ENCODE data around the gene ZNF524. TPM values are rescaled to one million over a fixed set of nuclear protein-coding genes. Genes with fewer than 3 reads are reported as not detected.
A peak's percentile ranks its signal among the peaks of the same experiment; 100 is the strongest.

ZNF524 gene
- total RNA-seq, 1 donor from 2014 or later: 9.3 TPM

DNA sequence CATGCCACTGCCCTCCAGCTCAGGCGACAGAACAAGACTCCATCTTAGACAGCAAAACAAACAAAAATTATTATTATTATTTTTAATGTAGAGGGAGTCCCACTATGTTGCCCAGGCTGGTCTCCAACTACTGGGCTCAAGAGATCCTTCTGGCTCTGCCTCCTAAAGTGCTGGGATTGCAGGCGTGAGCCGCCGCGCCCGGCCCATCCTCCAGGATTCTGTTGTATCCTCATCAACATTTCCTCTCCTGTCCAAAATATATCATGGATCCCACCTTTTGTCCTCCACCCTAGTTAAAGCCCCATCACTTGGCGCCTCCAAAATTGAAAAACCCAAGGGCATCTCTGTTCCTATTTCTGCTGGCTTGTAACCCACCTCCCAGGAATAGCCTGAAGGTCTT is 23.0 kb downstream of the ZNF524 start:
- Mint-ChIP-seq H3K4me3 (ENCODE audit: unreplicated experiment) (peak overlapping the region; percentile 89), H3K9me3 (ENCODE audit: unreplicated experiment) (no peaks in the 10 kb centered on the region), H3K36me3 (ENCODE audit: low read depth, unreplicated experiment) (peaks cover 7% of the 10 kb centered on the region), H3K4me1 (ENCODE audit: unreplicated experiment) (peaks cover 16% of the 10 kb centered on the region), H3K27ac (ENCODE audit: unreplicated experiment) (peak overlapping the region; percentile 74), H3K27me3 (ENCODE audit: unreplicated experiment) (peaks cover 7% of the 10 kb centered on the region)
- TF ChIP-seq, protein P1, sequence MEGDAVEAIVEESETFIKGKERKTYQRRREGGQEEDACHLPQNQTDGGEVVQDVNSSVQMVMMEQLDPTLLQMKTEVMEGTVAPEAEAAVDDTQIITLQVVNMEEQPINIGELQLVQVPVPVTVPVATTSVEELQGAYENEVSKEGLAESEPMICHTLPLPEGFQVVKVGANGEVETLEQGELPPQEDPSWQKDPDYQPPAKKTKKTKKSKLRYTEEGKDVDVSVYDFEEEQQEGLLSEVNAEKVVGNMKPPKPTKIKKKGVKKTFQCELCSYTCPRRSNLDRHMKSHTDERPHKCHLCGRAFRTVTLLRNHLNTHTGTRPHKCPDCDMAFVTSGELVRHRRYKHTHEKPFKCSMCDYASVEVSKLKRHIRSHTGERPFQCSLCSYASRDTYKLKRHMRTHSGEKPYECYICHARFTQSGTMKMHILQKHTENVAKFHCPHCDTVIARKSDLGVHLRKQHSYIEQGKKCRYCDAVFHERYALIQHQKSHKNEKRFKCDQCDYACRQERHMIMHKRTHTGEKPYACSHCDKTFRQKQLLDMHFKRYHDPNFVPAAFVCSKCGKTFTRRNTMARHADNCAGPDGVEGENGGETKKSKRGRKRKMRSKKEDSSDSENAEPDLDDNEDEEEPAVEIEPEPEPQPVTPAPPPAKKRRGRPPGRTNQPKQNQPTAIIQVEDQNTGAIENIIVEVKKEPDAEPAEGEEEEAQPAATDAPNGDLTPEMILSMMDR (IDR thresholded peaks at IDR 0.05; ENCODE audit: unreplicated experiment): no peak
- DNase-seq (ENCODE audit: low spot score): no peak

DNA sequence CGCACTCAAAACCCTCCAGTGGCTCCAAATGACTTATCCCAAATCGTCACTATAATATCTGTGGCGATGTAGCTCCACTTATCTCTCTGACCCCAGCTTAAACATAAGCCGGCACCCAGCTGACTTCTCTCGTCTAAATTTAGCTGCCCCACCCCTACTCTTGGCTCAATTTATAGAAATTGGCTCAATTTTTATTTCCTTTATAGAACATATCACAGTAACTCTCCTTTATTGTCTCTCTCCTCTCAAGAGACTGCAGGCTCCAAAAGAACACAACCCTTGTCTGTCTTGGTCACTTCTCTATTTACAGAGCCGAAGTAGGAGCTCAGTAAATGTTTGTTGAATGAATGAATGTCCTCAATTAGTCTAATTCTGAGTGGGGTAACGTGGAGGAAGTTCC is 23.5 kb downstream of the ZNF524 start:
- Mint-ChIP-seq H3K36me3 (ENCODE audit: low read depth, unreplicated experiment) (peaks cover 7% of the 10 kb centered on the region), H3K27ac (ENCODE audit: unreplicated experiment) (peak overlapping the region; percentile 74), H3K9me3 (ENCODE audit: unreplicated experiment) (no peaks in the 10 kb centered on the region), H3K4me3 (ENCODE audit: unreplicated experiment) (peak overlapping the region; percentile 89), H3K4me1 (ENCODE audit: unreplicated experiment) (peaks cover 16% of the 10 kb centered on the region), H3K27me3 (ENCODE audit: unreplicated experiment) (peaks cover 7% of the 10 kb centered on the region)
- DNase-seq (ENCODE audit: low spot score): no peak
- TF ChIP-seq, protein P1 (IDR thresholded peaks at IDR 0.05; ENCODE audit: unreplicated experiment): no peak

DNA sequence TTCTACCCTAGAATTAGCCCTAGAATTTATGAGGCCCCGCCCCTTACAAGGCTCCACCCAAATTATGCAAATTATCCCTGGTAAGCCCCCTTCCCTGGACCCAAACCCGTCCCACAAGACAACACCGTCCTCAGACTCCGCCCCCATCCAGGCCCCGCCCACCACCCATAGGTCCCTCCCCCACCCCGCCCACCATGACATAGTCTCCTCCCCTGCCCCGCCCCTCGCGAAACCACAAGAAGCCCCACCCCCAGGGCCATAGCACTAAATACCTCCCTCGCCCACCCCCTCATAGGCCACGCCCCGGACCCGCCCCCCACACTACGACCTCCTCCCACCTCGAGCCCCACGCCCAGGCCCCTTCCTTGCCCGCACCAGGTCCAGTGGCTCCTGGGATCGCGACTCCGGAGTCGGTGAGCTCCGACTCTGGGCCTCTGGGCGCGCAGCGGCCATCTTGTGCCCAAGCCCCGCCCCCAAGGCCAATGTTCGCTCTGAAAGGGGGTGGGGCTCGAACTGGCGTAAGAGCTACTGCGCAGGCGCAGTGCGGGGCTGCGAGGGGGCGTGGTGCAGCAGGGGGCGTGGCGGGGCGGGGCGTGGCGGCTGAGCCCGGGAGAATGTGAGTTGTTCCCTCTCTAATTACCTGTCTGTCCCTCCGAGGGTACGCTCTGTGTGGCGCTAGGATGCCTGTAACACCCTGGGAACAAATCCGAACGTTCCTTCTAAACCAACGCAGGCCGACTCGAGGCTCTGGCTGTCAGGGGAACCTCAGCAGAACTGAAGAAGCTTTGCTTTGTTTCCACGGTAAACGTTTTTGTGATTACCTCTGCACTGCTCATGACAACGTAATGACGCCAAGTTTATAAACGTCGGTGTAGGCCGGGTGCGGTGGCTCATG is 24.3 kb downstream of the ZNF524 start, which contains the start of gene ZNF784:
Gene ZNF784 (minus strand): TSS at position 458 of the 895 bp plus-strand sequence. CDS start 5 bp downstream, at position 453.
- Mint-ChIP-seq H3K27me3 (ENCODE audit: unreplicated experiment) (peaks cover 7% of the 10 kb centered on the region), H3K27ac (ENCODE audit: unreplicated experiment) (peak within 1 kb of the TSS; percentile 74), H3K9me3 (ENCODE audit: unreplicated experiment) (no peaks in the 10 kb centered on the region), H3K36me3 (ENCODE audit: low read depth, unreplicated experiment) (peaks cover 7% of the 10 kb centered on the region), H3K4me1 (ENCODE audit: unreplicated experiment) (peaks cover 16% of the 10 kb centered on the region), H3K4me3 (ENCODE audit: unreplicated experiment) (peak within 1 kb of the TSS; percentile 89)
- peak; percentile 97 for DNase-seq (ENCODE audit: low spot score)
- TF ChIP-seq, protein P1 (IDR thresholded peaks at IDR 0.05; ENCODE audit: unreplicated experiment): no peak

DNA sequence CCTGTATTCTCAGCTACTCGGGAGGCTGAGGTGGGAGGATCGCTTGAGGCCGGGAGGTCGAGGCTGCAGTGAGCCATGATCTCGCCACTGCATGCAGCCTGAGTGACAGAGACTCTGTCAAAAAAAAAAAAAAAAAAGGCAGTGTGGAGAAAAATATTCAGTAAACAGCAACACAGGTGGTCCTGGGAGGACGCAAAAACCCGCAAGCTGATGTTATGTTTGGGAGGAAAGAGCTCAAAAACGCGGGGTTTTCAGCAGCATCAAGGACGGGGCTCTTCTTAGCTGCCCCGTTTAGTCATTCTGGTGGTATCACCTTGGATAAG is 24.9 kb downstream of the ZNF524 start:
- Mint-ChIP-seq H3K27me3 (ENCODE audit: unreplicated experiment) (peaks cover 7% of the 10 kb centered on the region), H3K27ac (ENCODE audit: unreplicated experiment) (peak overlapping the region; percentile 74), H3K4me3 (ENCODE audit: unreplicated experiment) (peak overlapping the region; percentile 89), H3K4me1 (ENCODE audit: unreplicated experiment) (peaks cover 16% of the 10 kb centered on the region), H3K36me3 (ENCODE audit: low read depth, unreplicated experiment) (peaks cover 7% of the 10 kb centered on the region), H3K9me3 (ENCODE audit: unreplicated experiment) (no peaks in the 10 kb centered on the region)
- TF ChIP-seq, protein P1 (IDR thresholded peaks at IDR 0.05; ENCODE audit: unreplicated experiment): no peak
- DNase-seq (ENCODE audit: low spot score): no peak

DNA sequence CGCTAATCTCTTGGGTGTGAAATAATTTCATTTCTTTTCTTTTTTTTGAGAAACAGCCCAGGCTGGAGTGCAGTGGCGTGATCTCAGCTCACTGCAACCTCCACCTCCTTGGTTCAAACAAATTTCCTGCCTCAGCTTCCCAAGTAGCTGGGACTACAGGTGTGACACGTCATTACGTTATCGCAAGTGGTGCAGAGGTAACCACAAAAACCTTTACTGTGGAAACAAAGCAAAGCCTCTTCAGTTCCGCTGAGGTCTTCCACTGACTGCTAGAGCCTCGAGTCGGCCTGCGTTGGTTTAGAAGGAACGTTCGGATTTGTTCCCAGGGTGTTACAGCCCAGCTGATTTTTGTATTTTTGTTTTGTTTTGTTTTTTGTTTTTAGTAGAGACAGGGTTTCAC is 26.3 kb downstream of the ZNF524 start:
- no peak overlapping the region for H3K4me3 Mint-ChIP-seq (ENCODE audit: unreplicated experiment)
- H3K9me3 Mint-ChIP-seq (ENCODE audit: unreplicated experiment): no peaks in the 10 kb centered on the region
- H3K4me1 Mint-ChIP-seq (ENCODE audit: unreplicated experiment): peaks cover 16% of the 10 kb centered on the region
- no peak for DNase-seq (ENCODE audit: low spot score)
- no peak overlapping the region for H3K27ac Mint-ChIP-seq (ENCODE audit: unreplicated experiment)
- TF ChIP-seq, protein P1 (IDR thresholded peaks at IDR 0.05; ENCODE audit: unreplicated experiment): no peak
- peaks cover 7% of the 10 kb centered on the region for H3K36me3 Mint-ChIP-seq (ENCODE audit: low read depth, unreplicated experiment)
- peaks cover 7% of the 10 kb centered on the region for H3K27me3 Mint-ChIP-seq (ENCODE audit: unreplicated experiment)

All from endothelial cell (in vitro differentiated cells).